ENCODE data around the gene ADH6.

Gene ADH6

DNA sequence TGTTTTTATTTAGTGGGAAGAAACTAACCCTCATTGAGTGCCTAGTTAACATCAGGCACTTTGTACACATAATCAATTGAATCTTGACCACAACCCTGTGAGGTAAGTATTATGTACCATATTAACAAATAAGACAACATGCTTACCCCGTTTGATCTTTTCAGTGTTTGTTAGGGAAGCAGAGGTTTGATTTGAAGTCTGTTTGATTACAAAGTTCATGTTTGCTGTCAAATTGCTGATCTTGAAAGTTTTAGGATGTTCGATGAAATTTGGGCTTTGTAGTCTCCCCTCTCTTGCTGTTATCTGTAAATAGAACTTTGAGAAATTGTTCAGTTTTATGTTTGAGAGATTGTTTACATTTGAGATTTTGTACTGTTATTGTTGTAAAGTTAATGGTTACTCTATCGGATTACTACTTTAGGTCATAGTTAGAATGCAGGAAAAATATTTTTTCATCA is 61.5 kb downstream of the ADH6 start:
- no peak overlapping the region for H3K4me2 ChIP-seq (ENCODE audit: low read length)
- no CpG with 5 or more reads among the region's 3 CpGs for WGBS (ENCODE audit: extremely low coverage, insufficient coverage, insufficient read length)
- H3K4ac ChIP-seq (ENCODE audit: low read depth, low read length) = no peak overlapping the region
- peaks cover 2 to 6% of the 10 kb centered on the region in 2 experiments for H3K4me1 ChIP-seq (ENCODE audit: control insufficient read depth in 1 of 2, insufficient read depth in 2 of 2, low read length in 2 of 2)
- no peak overlapping the region for H3K27ac ChIP-seq (ENCODE audit: low read depth, low read length)
- no peaks in the 10 kb centered on the region for H3K79me2 ChIP-seq (ENCODE audit: control insufficient read depth, insufficient read depth, low read length, poor library complexity)
- H2AFZ ChIP-seq (ENCODE audit: insufficient read depth, low read length, poor library complexity) = no peak overlapping the region
- no peak overlapping the region for H3K4me3 ChIP-seq (ENCODE audit: low read depth, low read length)
- H2AK5ac ChIP-seq (ENCODE audit: low read length) = no peak overlapping the region
- no peak overlapping the region for H2BK120ac ChIP-seq (ENCODE audit: insufficient read depth, low read length, poor library complexity)
- H4K12ac ChIP-seq (ENCODE audit: low read depth, low read length) = no peak overlapping the region
- H3K79me1 ChIP-seq (ENCODE audit: low read length) = no peaks in the 10 kb centered on the region
- no peak overlapping the region for H4K91ac ChIP-seq (ENCODE audit: low read depth, low read length)
- H2BK12ac ChIP-seq (ENCODE audit: low read length) = no peak overlapping the region
- H2BK5ac ChIP-seq (ENCODE audit: low read depth, low read length, poor library complexity) = no peak overlapping the region
- no peaks in the 10 kb centered on the region for H3K9me3 ChIP-seq (ENCODE audit: insufficient read depth, low read depth, low read length)
- peaks cover 0 to 2% of the 10 kb centered on the region in 2 experiments for H3K36me3 ChIP-seq (ENCODE audit: control insufficient read depth in 1 of 2, insufficient read depth in 2 of 2, low read length in 2 of 2)
- no peak overlapping the region for H4K8ac ChIP-seq (ENCODE audit: low read depth, low read length)
- no peak overlapping the region for H3K14ac ChIP-seq (ENCODE audit: low read length)
- H3K9ac ChIP-seq (ENCODE audit: low read length) = no peak overlapping the region
- H3K18ac ChIP-seq (ENCODE audit: low read length) = no peak overlapping the region
- H3K27me3 ChIP-seq (ENCODE audit: insufficient read depth, low read length) = no peaks in the 10 kb centered on the region
- no peak for DNase-seq
- no peak overlapping the region for H3K23ac ChIP-seq (ENCODE audit: low read length)

DNA sequence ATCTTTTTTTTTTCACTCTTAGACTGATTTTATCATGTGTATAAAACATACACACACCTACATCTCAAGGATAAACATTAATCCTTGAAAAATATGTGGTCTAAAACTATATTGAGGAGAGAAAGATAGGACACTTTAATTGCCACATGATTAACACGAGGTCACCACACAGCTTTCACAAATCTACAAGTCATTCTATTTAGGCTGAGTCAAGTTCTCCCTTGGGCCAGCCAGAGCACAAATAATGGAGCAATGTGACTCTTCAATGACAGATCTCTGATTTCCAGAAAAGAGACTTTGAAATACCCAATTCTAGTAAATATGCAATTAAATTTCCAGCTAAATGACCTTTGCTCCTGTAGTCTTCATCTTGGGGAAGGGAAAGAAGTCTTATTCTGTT is 62.1 kb downstream of the ADH6 start:
- H3K14ac ChIP-seq (ENCODE audit: low read length) = no peak overlapping the region

DNA sequence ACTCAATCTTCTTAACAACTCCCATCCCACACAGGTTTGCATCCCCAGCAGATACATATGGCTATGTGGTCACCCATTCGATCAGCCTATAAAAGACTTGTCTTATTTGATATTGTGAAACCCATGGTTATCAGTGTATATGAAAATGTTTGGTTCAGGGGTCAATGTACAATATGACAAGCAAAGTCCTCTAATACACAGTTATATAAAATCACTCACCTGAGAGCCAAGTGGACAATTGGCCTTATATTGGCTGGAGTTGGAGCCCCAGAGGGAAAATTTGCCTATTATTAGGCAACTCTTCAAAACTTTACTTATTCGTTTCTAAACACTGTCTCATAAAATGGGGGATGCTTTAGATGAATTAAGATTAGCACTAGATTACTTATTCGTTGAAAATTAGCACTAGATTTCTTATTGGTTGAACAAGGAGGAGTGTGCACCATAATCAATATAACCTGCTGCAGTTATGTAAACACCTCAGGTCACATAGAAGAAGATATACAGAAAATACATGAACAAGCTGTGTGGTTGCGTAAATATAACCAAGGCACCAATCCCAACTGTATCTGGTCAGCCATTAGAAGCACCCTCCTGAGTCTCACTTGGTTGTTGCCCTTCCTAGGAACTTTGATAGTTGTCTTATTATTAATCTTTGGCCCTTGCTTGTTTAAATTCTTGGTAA is 64.2 kb downstream of the ADH6 start:
- Histone ChIP-seq H4K91ac (ENCODE audit: low read depth, low read length) (no peak overlapping the region), H2BK5ac (ENCODE audit: low read depth, low read length, poor library complexity) (no peak overlapping the region), H3K14ac (ENCODE audit: low read length) (no peak overlapping the region), H3K4me2 (ENCODE audit: low read length) (no peak overlapping the region), H3K79me2 (ENCODE audit: control insufficient read depth, insufficient read depth, low read length, poor library complexity) (no peaks in the 10 kb centered on the region), H2BK12ac (ENCODE audit: low read length) (no peak overlapping the region), H4K8ac (ENCODE audit: low read depth, low read length) (no peak overlapping the region), H3K9me3 (ENCODE audit: insufficient read depth, low read depth, low read length) (no peaks in the 10 kb centered on the region), H3K18ac (ENCODE audit: low read length) (no peak overlapping the region), H3K27ac (ENCODE audit: low read depth, low read length) (no peak overlapping the region), H3K23ac (ENCODE audit: low read length) (no peak overlapping the region), H3K4me3 (ENCODE audit: low read depth, low read length) (no peak overlapping the region), H4K12ac (ENCODE audit: low read depth, low read length) (no peak overlapping the region), H3K27me3 (ENCODE audit: insufficient read depth, low read length) (no peaks in the 10 kb centered on the region), H2BK120ac (ENCODE audit: insufficient read depth, low read length, poor library complexity) (no peak overlapping the region), H3K36me3 (ENCODE audit: control insufficient read depth in 1 of 2, insufficient read depth in 2 of 2, low read length in 2 of 2) (peaks cover 0 to 5% of the 10 kb centered on the region in 2 experiments), H2AFZ (ENCODE audit: insufficient read depth, low read length, poor library complexity) (no peak overlapping the region), H3K9ac (ENCODE audit: low read length) (no peak overlapping the region), H3K79me1 (ENCODE audit: low read length) (no peaks in the 10 kb centered on the region), H2AK5ac (ENCODE audit: low read length) (no peak overlapping the region), H3K4me1 (ENCODE audit: control insufficient read depth in 1 of 2, insufficient read depth in 2 of 2, low read length in 2 of 2) (no peaks in the 10 kb centered on the region), H3K4ac (ENCODE audit: low read depth, low read length) (no peak overlapping the region)
- DNase-seq = no peak
- no CpG with 5 or more reads among the region's 4 CpGs for WGBS (ENCODE audit: extremely low coverage, insufficient coverage, insufficient read length)

More for the DNA sequence above, 62.1 kb downstream of the ADH6 start:
- no peak overlapping the region for H2AK5ac ChIP-seq (ENCODE audit: low read length)
- WGBS (ENCODE audit: extremely low coverage, insufficient coverage, insufficient read length) = no CpG with 5 or more reads among the region's 1 CpG
- H2BK120ac ChIP-seq (ENCODE audit: insufficient read depth, low read length, poor library complexity) = no peak overlapping the region
- peaks cover 0 to 2% of the 10 kb centered on the region in 2 experiments for H3K36me3 ChIP-seq (ENCODE audit: control insufficient read depth in 1 of 2, insufficient read depth in 2 of 2, low read length in 2 of 2)
- no peak overlapping the region for H3K9ac ChIP-seq (ENCODE audit: low read length)
- H3K79me1 ChIP-seq (ENCODE audit: low read length) = no peaks in the 10 kb centered on the region
- no peak for DNase-seq
- H4K8ac ChIP-seq (ENCODE audit: low read depth, low read length) = no peak overlapping the region
- no peak overlapping the region for H4K91ac ChIP-seq (ENCODE audit: low read depth, low read length)
- no peak overlapping the region for H2BK5ac ChIP-seq (ENCODE audit: low read depth, low read length, poor library complexity)
- H4K12ac ChIP-seq (ENCODE audit: low read depth, low read length) = no peak overlapping the region
- no peak overlapping the region for H3K23ac ChIP-seq (ENCODE audit: low read length)
- no peak overlapping the region for H3K4me3 ChIP-seq (ENCODE audit: low read depth, low read length)
- no peaks in the 10 kb centered on the region for H3K9me3 ChIP-seq (ENCODE audit: insufficient read depth, low read depth, low read length)
- H3K4me2 ChIP-seq (ENCODE audit: low read length) = no peak overlapping the region
- H3K4ac ChIP-seq (ENCODE audit: low read depth, low read length) = no peak overlapping the region
- H3K4me1 ChIP-seq (ENCODE audit: control insufficient read depth in 1 of 2, insufficient read depth in 2 of 2, low read length in 2 of 2) = peaks cover 2 to 6% of the 10 kb centered on the region in 2 experiments
- no peak overlapping the region for H3K27ac ChIP-seq (ENCODE audit: low read depth, low read length)
- no peaks in the 10 kb centered on the region for H3K27me3 ChIP-seq (ENCODE audit: insufficient read depth, low read length)
- H3K79me2 ChIP-seq (ENCODE audit: control insufficient read depth, insufficient read depth, low read length, poor library complexity) = no peaks in the 10 kb centered on the region
- no peak overlapping the region for H2BK12ac ChIP-seq (ENCODE audit: low read length)
- H2AFZ ChIP-seq (ENCODE audit: insufficient read depth, low read length, poor library complexity) = no peak overlapping the region
- no peak overlapping the region for H3K18ac ChIP-seq (ENCODE audit: low read length)
